H7 (cell line): Measurements from ENCODE around the gene MLC1. TPM values are rescaled to one million over a fixed set of nuclear protein-coding genes. Genes with fewer than 3 reads are reported as not detected.

Experiments used
- DNase-seq: peaks from one replicate; pipeline ENCODE4 v3.0.0; 2012
- H3K27me3 ChIP-seq: 2 replicates; pipeline ENCODE4 v1.6.0; 2011; ENCODE audit warnings: mild to moderate bottlenecking, low read length; ENCODE audit not compliant: control insufficient read depth, insufficient read depth
- H3K36me3 ChIP-seq: replicated peaks from 2 replicates; pipeline ENCODE4 v1.5.1; 2011; ENCODE audit warnings: low read length; ENCODE audit not compliant: control insufficient read depth, insufficient read depth
- H3K4me3 ChIP-seq: 2 replicates; pipeline ENCODE4 v1.5.1; 2011; ENCODE audit warnings: low read depth, mild to moderate bottlenecking, control low read depth, low read length, moderate library complexity; ENCODE audit not compliant: insufficient read depth
- total RNA-seq: library from RNA; depleted of rRNA; stranded (reverse); fragments of >200 nt; shearing (Covaris generic); gene quantifications from 2 replicates; pipeline ENCODE4 v1.2.3, GENCODE V29; 2014

Gene MLC1
- total RNA-seq, 1 experiment from 2014 or later: 0.14 TPM

DNA sequence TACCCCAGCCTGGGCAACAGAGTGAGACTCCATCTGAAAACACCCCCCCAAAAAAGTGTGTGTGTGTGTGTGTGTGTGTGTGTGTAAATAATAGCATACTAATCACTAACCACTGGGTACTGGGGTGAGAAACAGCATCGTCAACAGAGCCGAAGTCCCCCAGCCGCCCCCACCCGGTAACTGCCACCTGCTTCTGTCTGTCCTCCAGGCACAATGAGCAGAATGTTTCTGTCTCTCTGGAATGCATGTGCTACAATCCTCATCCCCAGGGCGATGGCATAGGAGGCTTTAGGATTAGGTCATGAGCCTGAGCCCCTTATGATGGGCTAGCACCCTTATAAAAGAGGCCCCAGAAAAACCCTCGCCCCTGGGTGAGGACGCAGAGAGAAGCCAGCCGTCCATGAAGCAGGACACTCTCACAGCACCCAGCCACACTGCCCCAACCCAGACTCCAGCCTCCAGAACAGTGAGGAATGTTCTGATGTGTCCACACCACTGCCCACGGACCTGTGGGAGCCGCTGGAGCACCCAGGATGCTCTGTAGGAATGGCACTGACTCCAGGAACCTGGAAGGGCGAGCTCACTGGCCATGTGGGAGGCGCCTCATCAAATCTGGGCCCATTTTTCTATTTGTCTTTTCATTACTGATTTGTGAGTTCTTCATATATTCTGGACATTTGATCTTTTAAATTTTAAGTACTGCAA, 37.0 kb downstream of the MLC1 start:
- peak; percentile 39 for DNase-seq
- Histone ChIP-seq H3K36me3 (no peaks in the 10 kb centered on the region), H3K27me3 (no peaks in the 10 kb centered on the region), H3K4me3 (no peak overlapping the region)

GRCh38 chr22:50047346-50047745, 37.9 kb downstream of the MLC1 start:
- peak; percentile 53 for DNase-seq

GRCh38 chr22:50046481-50047245, 38.6 kb downstream of the MLC1 start:
- Histone ChIP-seq H3K27me3 (no peaks in the 10 kb centered on the region), H3K4me3 (no peak overlapping the region), H3K36me3 (no peaks in the 10 kb centered on the region)
- DNase-seq: no peak

More at GRCh38 chr22:50047346-50047745, 37.9 kb downstream of the MLC1 start:
- Histone ChIP-seq H3K4me3 (no peak overlapping the region), H3K36me3 (no peaks in the 10 kb centered on the region), H3K27me3 (no peaks in the 10 kb centered on the region)

- no peaks in the 10 kb centered on the region for H3K27me3 ChIP-seq
- no peaks in the 10 kb centered on the region for H3K36me3 ChIP-seq
- H3K4me3 ChIP-seq: no peak overlapping the region
- peak; percentile 80 for DNase-seq
These were observed 39.2 kb downstream of the MLC1 start for GRCh38 chr22:50046019-50046415.

- Histone ChIP-seq H3K36me3 (no peaks in the 10 kb centered on the region), H3K27me3 (no peaks in the 10 kb centered on the region), H3K4me3 (no peak overlapping the region)
- peak; percentile 70 for DNase-seq
These were observed 39.8 kb downstream of the MLC1 start for GRCh38 chr22:50045211-50046018.

DNA sequence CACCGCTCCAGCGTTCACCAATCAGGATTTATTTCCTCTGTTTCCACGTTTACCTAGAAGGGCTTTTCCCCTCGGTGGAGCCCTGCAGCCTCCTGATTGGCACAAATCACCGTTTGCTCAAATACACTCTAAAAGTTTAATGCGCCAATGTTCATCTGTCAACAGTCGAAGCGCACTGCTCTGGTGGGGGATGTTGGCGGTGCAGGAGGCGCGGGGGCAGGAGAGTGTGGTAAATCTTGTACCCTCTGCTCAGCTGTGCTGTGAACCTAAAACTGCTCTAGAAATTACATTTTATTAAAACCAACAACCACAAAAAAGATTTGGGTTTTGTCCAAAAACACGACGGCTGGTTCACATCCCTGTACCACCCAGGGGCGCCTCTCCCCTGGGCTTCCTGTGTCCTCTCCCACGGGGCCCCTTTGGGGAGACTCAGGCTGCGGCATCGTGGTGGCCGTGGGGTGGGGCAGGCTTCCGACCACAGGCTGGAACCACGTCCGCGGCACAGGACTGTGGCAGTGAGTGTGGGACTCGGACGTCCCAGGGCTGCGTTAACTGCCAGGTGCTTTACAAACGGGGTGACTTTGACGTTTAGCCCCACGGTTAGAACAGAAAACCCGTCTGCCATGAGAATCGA, 40.6 kb downstream of the MLC1 start:
- Histone ChIP-seq H3K36me3 (no peaks in the 10 kb centered on the region), H3K4me3 (no peak overlapping the region), H3K27me3 (no peaks in the 10 kb centered on the region)
- DNase-seq: peak; percentile 46

DNA sequence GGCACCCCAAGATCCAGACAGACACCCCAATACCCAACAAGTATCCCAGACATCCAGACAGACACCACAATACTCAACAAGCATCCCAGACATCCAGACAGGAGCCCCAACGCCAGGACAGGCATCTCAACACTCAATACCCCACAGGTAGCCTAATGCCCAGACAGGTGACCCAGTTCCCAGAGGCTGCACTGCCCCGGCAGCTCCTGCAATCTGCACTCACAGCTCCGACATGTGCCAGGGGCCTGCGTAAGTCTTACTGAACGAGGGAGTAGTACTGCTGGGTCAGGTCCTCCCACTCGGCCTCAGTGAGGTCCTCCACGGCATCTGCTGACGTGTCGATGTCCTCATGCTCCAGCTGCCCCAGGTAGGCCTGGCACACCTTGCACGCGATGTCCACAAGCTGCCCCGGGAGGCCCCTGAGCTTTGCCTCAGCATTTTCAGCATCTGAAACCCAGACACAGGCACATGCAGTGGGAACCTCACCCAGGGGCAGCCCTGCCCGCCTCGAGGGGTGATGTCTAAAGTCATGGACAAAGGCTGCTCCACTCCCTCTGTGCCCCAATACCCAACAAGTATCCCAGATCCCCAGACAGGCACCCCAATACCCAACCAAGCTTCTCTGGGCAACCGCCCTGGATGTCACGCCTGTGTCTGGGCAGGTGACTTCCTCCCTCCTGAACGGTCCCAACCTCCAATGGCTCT, 43.7 kb downstream of the MLC1 start:
- no peak overlapping the region for H3K4me3 ChIP-seq
- H3K27me3 ChIP-seq: no peaks in the 10 kb centered on the region
- H3K36me3 ChIP-seq: no peaks in the 10 kb centered on the region
- peak; percentile 29 for DNase-seq

GRCh38 chr22:50040717-50041116, 44.5 kb downstream of the MLC1 start:
- Histone ChIP-seq H3K4me3 (no peak overlapping the region), H3K27me3 (no peaks in the 10 kb centered on the region), H3K36me3 (no peaks in the 10 kb centered on the region)
- peak; percentile 29 for DNase-seq

DNA sequence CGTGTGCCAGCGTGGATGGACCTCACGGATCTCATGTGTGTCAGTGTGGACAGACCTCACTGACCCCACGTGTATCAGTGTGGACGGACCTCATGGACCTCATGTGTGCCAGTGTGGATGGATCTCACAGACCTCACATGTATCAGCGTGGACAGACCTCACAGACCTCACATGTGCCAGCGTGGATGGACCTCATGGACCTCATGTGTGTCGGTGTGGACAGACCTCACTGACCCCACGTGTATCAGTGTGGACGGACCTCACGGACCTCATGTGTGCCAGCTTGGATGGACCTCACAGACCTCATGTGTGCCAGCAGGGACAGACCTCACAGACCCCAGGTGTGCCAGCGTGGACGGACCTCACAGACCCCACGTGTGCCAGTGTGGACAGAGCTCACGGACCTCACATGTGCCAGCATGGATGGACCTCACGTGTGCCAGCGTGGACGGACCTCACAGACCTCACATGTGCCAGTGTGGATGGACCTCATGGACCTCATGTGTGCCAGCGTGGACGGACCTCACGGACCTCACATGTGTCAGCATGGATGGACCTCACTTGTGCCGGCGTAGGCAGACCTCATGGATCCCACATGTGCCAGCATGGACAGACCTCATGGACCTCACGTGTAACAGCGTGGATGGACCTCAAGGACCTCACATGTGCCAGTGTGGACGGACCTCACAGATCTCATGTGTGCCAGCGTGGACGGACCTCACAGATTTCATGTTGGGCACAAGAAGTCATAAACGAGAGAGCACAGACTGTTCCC, 45.4 kb downstream of the MLC1 start:
- Histone ChIP-seq H3K4me3 (no peak overlapping the region), H3K36me3 (no peaks in the 10 kb centered on the region), H3K27me3 (no peaks in the 10 kb centered on the region)
- DNase-seq: peak; percentile 11

DNA sequence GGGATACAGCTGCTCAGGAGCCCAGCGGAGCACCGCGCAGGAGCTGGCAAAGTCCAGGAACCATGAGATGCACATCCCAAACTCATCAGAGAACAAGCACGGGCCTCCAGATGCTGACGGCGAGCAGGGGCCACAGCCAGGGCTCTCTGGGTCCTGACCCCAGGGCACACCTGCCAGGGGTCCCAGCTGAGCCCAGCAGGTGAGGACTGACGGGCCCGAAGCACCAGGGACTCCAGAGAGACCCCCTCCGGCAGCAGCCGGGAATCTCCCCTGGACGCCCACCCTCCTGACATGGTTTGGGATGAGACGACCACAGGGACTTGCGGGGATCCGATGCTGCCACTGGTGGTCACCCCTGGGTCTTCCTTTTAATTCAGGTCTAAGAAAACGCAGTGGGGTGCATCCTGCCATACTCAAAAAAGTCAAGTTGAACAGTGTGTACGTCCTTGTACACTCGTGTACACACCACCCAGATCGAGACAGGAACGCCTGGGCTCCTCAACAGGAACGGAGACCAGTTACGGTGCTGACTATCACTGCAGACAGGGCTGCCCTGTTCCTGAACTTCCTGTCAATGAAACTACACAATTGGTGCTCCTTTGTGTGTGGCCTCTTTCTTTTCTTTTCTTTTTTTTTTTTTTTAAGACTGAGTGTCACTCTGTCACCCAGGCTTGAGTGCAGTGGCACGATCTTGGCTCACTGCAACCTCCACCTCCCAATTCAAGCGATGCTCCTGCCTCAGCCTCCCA, 49.1 kb downstream of the MLC1 start:
- DNase-seq: peak; percentile 45
- no peaks in the 10 kb centered on the region for H3K36me3 ChIP-seq
- H3K4me3 ChIP-seq: no peak overlapping the region
- H3K27me3 ChIP-seq: no peaks in the 10 kb centered on the region

GRCh38 chr22:50035131-50035881, 49.9 kb downstream of the MLC1 start:
- H3K36me3 ChIP-seq: no peaks in the 10 kb centered on the region
- H3K4me3 ChIP-seq: no peak overlapping the region
- no peaks in the 10 kb centered on the region; the same call in 1 of the 2 replicates for H3K27me3 ChIP-seq
- peak; percentile 52 for DNase-seq
